Measurements from ENCODE around the gene KATNAL1. TPM values are rescaled to one million over a fixed set of nuclear protein-coding genes. Genes with fewer than 3 reads are reported as not detected.

The KATNAL1 gene
- total RNA-seq, 1 experiment from 2014 or later, result 14.2 TPM

- TF ChIP-seq ZNF281 (CRISPR knock-in tag; IDR thresholded peaks at IDR 0.05), result no peak
- no peak for TF ChIP-seq ATF1 (CRISPR knock-in tag; IDR thresholded peaks at IDR 0.05)
These were observed 102.8 kb downstream of the KATNAL1 start (continued) for GRCh38 chr13:30204564-30204963.

GRCh38 chr13:30196025-30196424, 111.3 kb downstream of the KATNAL1 start:
- TF ChIP-seq ZNF423 (CRISPR knock-in tag; IDR thresholded peaks at IDR 0.05) (peak; percentile 67), MYBL2 (CRISPR knock-in tag; IDR thresholded peaks at IDR 0.05) (peak; percentile 52; the same call in 1 of the 2 replicates), ETV6 (CRISPR knock-in tag; IDR thresholded peaks at IDR 0.05) (peak; percentile 43; the same call in 1 of the 2 replicates), CBFB (CRISPR knock-in tag; IDR thresholded peaks at IDR 0.05; ENCODE audit: low read depth) (0 out of 2 replicates have a peak, but pooled peaks have one; percentile 42), RORB (CRISPR knock-in tag; IDR thresholded peaks at IDR 0.05) (no peak), HMGA2 (CRISPR knock-in tag; IDR thresholded peaks at IDR 0.05) (no peak)
- DNase-seq (ENCODE audit: low spot score) (peak; percentile 55), ATAC-seq (peak; percentile 96)
- H3K27ac Mint-ChIP-seq, result no peak overlapping the region
- POLR2A ChIA-PET, result no interaction called here
- H3K36me3 Mint-ChIP-seq, result no peaks in the 10 kb centered on the region
- CTCF ChIA-PET, result interaction anchor here (0.7 to 1.7 kb wide), 4 partner anchors 33 to 783 kb away, joined by 3 to 11 read pairs (median 3); no protein-coding TSS in a partner anchor
- no peak overlapping the region for H3K4me3 Mint-ChIP-seq
- H3K27me3 Mint-ChIP-seq (ENCODE audit: low read depth), result no peaks in the 10 kb centered on the region; the same call in 1 of the 2 replicates
- H3K4me1 Mint-ChIP-seq, result peaks cover 40% of the 10 kb centered on the region
- H3K9me3 Mint-ChIP-seq, result no peaks in the 10 kb centered on the region

- Mint-ChIP-seq H3K4me3 (no peak overlapping the region), H3K4me1 (peaks cover 38% of the 10 kb centered on the region), H3K36me3 (no peaks in the 10 kb centered on the region), H3K27ac (no peak overlapping the region), H3K27me3 (ENCODE audit: low read depth) (no peaks in the 10 kb centered on the region; the same call in 1 of the 2 replicates), H3K9me3 (no peaks in the 10 kb centered on the region)
- POLR2A ChIA-PET, result no interaction called here
- no peak for DNase-seq (ENCODE audit: low spot score)
- no peak for ATAC-seq
- CTCF ChIA-PET, result interaction anchor here (2.0 kb wide), 1 partner anchor 62 kb away, joined by 6 read pairs; no protein-coding TSS in a partner anchor
- no peak for TF ChIP-seq ZBTB21 (CRISPR knock-in tag; IDR thresholded peaks at IDR 0.05; ENCODE audit: borderline replicate concordance)
- TF ChIP-seq CREB1 (CRISPR knock-in tag; IDR thresholded peaks at IDR 0.05), result no peak
- no peak for TF ChIP-seq MXD4 (CRISPR knock-in tag; IDR thresholded peaks at IDR 0.05; ENCODE audit: borderline replicate concordance)
- TF ChIP-seq TCF7 (CRISPR knock-in tag; IDR thresholded peaks at IDR 0.05; ENCODE audit: low read depth), result no peak
- TF ChIP-seq CBFB (CRISPR knock-in tag; IDR thresholded peaks at IDR 0.05; ENCODE audit: low read depth), result no peak
- TF ChIP-seq ZMAT4 (CRISPR knock-in tag; IDR thresholded peaks at IDR 0.05), result no peak
- TF ChIP-seq ZNF425 (CRISPR knock-in tag; conservative IDR thresholded peaks at IDR 0.05), result no peak
- no peak for TF ChIP-seq ZNF219 (CRISPR knock-in tag; IDR thresholded peaks at IDR 0.05; ENCODE audit: borderline replicate concordance)
- TF ChIP-seq ZBTB43 (CRISPR knock-in tag; IDR thresholded peaks at IDR 0.05), result no peak
- no peak for TF ChIP-seq TEAD1 (CRISPR knock-in tag; IDR thresholded peaks at IDR 0.05)
- TF ChIP-seq ZNF512 (CRISPR knock-in tag; IDR thresholded peaks at IDR 0.05; ENCODE audit: borderline replicate concordance), result no peak
- TF ChIP-seq KAT7 (CRISPR knock-in tag; IDR thresholded peaks at IDR 0.05; ENCODE audit: borderline replicate concordance), result no peak
- no peak for TF ChIP-seq ZNF138 (CRISPR knock-in tag; conservative IDR thresholded peaks at IDR 0.05)
- TF ChIP-seq ARID4B (CRISPR knock-in tag; IDR thresholded peaks at IDR 0.05; ENCODE audit: borderline replicate concordance), result no peak
These were observed 112.4 kb downstream of the KATNAL1 start for GRCh38 chr13:30194906-30195305.

All from WTC11 (cell line).